ENCODE data around the gene LPO. TPM values are rescaled to one million over a fixed set of nuclear protein-coding genes. Genes with fewer than 3 reads are reported as not detected.
A peak's percentile ranks its signal among the peaks of the same experiment; 100 is the strongest.

LPO gene
- total RNA-seq, 2 donors from 2014 or later: not detected

DNA sequence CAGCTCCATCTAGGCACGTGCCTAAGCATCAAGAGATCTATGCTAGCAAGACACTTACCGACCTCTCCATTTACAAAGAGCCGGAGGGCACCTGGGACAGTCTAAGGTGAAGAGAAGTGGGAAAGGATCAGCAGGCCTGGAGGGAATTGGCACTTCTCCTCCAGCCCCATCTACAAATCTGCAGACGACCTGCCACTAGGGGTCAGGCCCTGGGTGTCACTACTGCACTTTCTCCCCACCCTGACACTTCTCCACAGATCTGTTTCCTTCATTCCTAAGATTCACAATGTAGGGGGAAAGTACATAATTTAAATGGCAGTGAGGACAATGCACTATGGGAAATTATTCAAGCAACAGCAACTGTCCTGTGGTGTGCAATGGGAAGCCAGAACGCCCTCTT is 27.5 kb upstream of the LPO start:
- H3K9me3 ChIP-seq: no peaks in the 10 kb centered on the region
- peaks cover 0 to 19% of the 10 kb centered on the region in 2 donors for H3K36me3 ChIP-seq (replicated peaks in 1 of 2; ENCODE audit: insufficient read depth in 1 of 2, low read depth in 2 of 2)
- H3K27ac ChIP-seq: no peak overlapping the region
- intact Hi-C loops (cut with DNase I): no loop called here
- H3K27me3 ChIP-seq: no peaks in the 10 kb centered on the region
- ATAC-seq: no peak
- 85 to 86% methylated on average over 5 of the region's 5 CpGs for WGBS, 2 donors
- H3K4me1 ChIP-seq: no peaks in the 10 kb centered on the region
- no peak for DNase-seq
- H3K4me3 ChIP-seq: no peak overlapping the region
- TF ChIP-seq, protein P1, sequence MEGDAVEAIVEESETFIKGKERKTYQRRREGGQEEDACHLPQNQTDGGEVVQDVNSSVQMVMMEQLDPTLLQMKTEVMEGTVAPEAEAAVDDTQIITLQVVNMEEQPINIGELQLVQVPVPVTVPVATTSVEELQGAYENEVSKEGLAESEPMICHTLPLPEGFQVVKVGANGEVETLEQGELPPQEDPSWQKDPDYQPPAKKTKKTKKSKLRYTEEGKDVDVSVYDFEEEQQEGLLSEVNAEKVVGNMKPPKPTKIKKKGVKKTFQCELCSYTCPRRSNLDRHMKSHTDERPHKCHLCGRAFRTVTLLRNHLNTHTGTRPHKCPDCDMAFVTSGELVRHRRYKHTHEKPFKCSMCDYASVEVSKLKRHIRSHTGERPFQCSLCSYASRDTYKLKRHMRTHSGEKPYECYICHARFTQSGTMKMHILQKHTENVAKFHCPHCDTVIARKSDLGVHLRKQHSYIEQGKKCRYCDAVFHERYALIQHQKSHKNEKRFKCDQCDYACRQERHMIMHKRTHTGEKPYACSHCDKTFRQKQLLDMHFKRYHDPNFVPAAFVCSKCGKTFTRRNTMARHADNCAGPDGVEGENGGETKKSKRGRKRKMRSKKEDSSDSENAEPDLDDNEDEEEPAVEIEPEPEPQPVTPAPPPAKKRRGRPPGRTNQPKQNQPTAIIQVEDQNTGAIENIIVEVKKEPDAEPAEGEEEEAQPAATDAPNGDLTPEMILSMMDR (IDR thresholded peaks at IDR 0.05): no peak
- TF ChIP-seq POLR2A (IDR thresholded peaks at IDR 0.05): no peak

DNA sequence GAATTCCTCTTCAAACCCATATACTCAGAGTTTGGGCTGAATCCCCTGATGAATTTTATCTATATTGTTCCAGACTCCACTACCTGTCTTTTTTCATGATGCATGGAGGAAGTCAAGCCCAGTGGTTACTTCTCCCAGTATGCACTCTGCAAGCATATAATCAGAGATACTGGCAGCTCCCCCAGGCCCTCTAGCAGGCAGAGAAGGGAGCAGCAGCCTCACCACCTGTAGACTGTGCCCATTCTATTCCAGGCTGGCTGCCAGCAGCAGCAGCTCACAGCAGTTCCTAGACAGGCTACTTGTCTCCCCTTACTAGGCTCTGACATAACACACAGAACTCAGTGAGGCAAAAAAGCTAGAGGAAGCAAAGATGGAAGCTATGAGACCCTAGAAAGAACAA is 22.7 kb upstream of the LPO start:
- TF ChIP-seq, protein P1 (IDR thresholded peaks at IDR 0.05): no peak
- TF ChIP-seq POLR2A (IDR thresholded peaks at IDR 0.05): no peak
- no peak for DNase-seq
- intact Hi-C loops (cut with DNase I): no loop called here
- Histone ChIP-seq H3K9me3 (no peaks in the 10 kb centered on the region), H3K36me3 (replicated peaks in 1 of 2; ENCODE audit: insufficient read depth in 1 of 2, low read depth in 2 of 2) (peaks cover 0 to 13% of the 10 kb centered on the region in 2 donors), H3K4me3 (no peak overlapping the region), H3K27me3 (no peaks in the 10 kb centered on the region), H3K27ac (no peak overlapping the region), H3K4me1 (peaks cover 10% of the 10 kb centered on the region)
- no peak for ATAC-seq

DNA sequence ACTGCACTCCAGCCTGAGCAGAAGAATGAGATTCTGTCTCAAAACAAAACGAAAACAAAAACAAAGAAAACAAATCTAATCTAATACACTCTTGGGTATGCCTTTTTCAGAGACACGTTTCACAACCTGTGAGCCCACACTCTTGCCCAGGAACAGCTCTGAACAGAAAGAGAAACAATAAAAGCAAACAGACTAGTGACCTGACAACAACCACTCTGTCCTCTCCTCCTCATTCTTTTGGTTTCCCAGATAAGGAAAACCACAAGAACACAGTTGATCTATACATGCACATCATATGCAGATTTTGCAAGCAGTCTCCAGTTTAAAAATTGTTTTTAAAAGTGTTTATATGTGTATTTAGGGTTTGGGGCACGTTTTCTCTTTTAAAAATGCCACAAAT is 20.6 kb upstream of the LPO start:
- WGBS, 2 donors: 82 to 84% methylated on average over 3 of the region's 3 CpGs
- no peak for TF ChIP-seq POLR2A (IDR thresholded peaks at IDR 0.05)
- TF ChIP-seq, protein P1 (IDR thresholded peaks at IDR 0.05): no peak
- Histone ChIP-seq H3K27me3 (no peaks in the 10 kb centered on the region), H3K4me1 (peaks cover 10% of the 10 kb centered on the region), H3K4me3 (no peak overlapping the region), H3K9me3 (no peaks in the 10 kb centered on the region), H3K36me3 (replicated peaks in 1 of 2; ENCODE audit: insufficient read depth in 1 of 2, low read depth in 2 of 2) (peaks cover 0 to 5% of the 10 kb centered on the region in 2 donors), H3K27ac (no peak overlapping the region)
- ATAC-seq (no peak), DNase-seq (no peak)
- intact Hi-C loops (cut with DNase I): no loop called here

DNA sequence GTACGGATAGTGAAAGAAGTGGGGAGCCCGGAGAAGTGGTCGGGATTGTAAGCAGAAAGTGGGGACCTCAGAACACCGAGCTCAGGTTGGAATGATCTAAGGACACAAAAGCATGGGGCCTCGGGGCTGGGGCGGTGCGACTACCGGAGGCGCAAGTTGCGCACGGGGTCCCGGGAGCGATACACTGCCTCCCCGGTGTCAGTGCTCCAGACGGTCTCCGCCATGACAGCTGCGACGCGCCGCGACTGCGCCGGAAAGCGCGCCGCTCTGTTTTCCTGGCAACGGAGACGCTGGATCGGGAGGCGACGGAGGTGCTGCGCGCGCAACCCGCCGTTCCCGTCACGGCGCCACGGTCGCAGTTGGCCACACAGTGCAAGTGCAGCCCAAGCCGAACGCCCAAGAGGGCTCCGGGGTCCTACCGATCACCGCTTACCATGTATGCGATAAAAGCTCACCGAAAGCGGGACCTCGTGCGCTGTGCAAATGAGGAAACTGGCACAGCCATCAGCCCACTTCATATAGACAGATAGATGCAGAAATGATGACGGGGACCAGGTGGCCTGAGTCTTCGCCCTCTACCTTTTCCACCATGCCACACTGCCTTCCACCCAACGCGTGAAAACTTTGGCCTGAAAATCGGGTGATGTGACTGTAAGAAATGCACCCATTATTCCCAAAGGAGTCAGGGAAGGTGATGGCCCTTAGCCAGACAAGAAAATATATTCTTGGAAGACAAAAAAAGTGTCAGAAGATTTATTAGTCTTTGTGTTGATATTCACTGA is 19.2 kb upstream of the LPO start, which contains the start of gene MKS1:
MKS1 (minus strand) TSS at position 249 of the 782 bp plus-strand sequence; CDS start at position 224, 25 bp downstream.
- TF ChIP-seq, protein P1 (IDR thresholded peaks at IDR 0.05): peak; percentile 49 to 89 (median 74)
- TF ChIP-seq POLR2A (IDR thresholded peaks at IDR 0.05): peak; percentile 57 to 83 (median 78)
- intact Hi-C loops (cut with DNase I): no loop called here
- Histone ChIP-seq H3K4me1 (peaks cover 10% of the 10 kb centered on the region), H3K27ac (peak within 1 kb of the TSS; percentile 43 to 80 (median 68)), H3K9me3 (no peaks in the 10 kb centered on the region), H3K4me3 (peak within 1 kb of the TSS; percentile 73 to 85), H3K27me3 (no peaks in the 10 kb centered on the region), H3K36me3 (replicated peaks in 1 of 2; ENCODE audit: insufficient read depth in 1 of 2, low read depth in 2 of 2) (no peaks in the 10 kb centered on the region)
- 1% methylated on average over 31 to 56 of the region's 56 CpGs for WGBS, 2 donors
- peak; percentile 100 for ATAC-seq
- peak; percentile 96 to 98 (median 97) for DNase-seq

All from body of pancreas (tissue), 4 donors.